HG02763 (cell line): ENCODE data around the gene CLEC1B.
"Not testable (repeated sequence)": the region's sequence is repeated elsewhere in the genome, so short reads cannot be mapped to it uniquely, and the experiment has no call there.

ENCODE experiments used
- ATAC-seq: cut with Tn5 transposase; IDR thresholded peaks from one replicate; pipeline ENCODE4 v1.9.1; 2021; ENCODE audit warnings: mild to moderate bottlenecking, moderate library complexity; ENCODE audit not compliant: unreplicated experiment

The CLEC1B gene

DNA sequence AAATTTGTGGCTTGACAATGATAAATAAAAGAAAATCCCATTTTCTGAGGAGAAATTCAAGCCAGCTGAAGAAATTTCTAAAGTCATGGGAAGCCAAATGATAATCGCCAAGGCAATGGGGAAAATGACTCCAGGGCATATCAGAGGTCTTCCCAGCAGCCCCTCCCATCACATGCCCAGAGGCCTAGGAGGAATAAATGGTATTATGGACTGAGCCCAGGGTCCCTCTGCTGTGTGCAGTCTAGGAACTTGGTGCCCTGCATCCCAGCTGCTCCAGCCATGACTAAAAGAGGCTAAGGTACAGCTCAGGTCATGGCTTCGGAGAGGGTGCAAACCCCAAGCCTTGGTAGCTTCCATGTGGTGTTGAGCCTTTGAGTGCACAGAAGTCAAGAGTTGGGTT is 23.3 kb downstream of the CLEC1B start:
- ATAC-seq: no peak

GRCh38 chr12:9974731-9975130 is 24.2 kb downstream of the CLEC1B start:
- not testable (repeated sequence) for ATAC-seq

DNA sequence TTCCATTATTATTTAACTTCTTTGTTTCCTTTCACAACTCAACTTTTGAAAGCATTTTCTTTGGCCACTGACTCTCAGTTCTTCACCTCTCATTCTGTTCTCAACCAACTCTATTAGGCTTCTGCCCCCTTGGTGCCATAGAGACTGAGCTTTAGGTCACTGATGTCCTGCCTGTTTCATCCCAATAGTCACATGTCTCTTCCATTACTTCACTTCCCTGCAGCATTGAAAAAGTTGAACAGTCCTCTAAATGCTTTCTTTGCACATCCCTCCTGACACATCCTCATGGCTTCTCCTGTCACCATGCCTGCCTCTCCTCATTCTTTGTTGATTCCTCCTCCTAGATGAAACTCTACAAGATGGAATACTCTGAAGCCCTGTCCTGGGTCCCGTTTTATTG is 25.0 kb downstream of the CLEC1B start:
- ATAC-seq: no peak

DNA sequence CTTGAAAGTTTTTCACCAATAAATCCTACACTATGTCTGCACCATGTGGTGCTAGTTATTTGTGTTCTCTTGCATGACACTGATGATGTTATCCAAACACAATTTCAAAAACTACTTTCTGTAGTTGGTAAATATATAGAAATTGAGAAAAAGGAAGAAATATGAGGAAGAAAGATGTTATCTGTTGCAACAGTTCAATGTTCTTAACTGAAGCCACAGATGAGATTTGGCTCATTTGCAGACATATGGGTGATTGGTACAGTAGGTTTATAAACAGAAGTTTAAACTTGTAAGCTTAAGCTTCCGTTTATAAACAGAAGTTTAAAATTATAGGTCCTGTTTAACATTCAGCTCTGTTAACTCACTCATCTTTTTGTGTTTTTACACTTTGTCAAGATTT is 27.7 kb downstream of the CLEC1B start, which contains the start of gene CLEC12A:
Gene CLEC12A (plus strand): TSS at position 229 of the 400 bp plus-strand sequence. CDS start 188 bp downstream, outside the sequence.
- no peak for ATAC-seq

- no peak for ATAC-seq
These were observed 29.2 kb downstream of the CLEC1B start for GRCh38 chr12:9969673-9970072.

- ATAC-seq: no peak
These were observed 37.0 kb downstream of the CLEC1B start for GRCh38 chr12:9961901-9962300.

GRCh38 chr12:9961106-9961505 is 37.8 kb downstream of the CLEC1B start:
- peak; percentile 50 for ATAC-seq

DNA sequence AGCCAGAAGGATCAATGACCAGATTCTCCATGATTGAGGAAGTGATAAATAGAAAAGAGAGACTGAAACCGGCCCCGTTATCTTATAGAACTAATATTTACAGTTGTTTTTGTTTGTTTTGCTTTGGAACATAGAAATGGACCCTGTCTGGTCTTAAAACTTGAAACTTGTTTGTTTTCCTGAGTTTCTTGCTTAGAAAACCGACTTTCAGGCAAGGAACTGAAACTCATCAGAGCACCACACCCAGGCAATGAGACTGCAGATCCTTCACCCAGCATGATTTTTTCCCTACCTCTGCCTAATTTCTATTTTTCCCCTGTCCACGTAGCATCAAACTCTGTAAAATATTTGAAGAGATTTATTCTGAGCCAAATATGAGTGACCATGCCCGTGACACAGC is 38.3 kb downstream of the CLEC1B start:
- ATAC-seq: no peak

DNA sequence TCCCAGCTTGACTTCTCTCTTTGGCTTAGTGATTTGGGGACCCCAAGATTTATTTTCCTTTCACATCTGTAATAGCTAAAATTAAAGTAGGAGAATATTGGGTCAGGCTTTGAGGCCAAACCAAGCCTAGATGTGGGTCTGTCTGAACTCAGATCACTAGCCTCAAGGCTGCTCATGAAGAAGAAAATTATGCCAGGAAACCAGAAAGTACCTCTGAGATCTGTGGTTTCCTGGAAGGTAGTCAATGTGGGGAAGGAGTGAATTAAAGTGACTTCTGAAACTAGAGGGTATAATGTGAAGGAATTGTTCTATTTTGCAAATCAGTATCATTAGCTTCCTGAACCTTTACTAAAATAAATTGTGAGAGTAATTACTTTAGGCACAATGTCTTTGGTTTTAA is 41.1 kb downstream of the CLEC1B start:
- no peak for ATAC-seq

- not testable (repeated sequence) for ATAC-seq
These were observed 45.8 kb downstream of the CLEC1B start for GRCh38 chr12:9952954-9953729.

DNA sequence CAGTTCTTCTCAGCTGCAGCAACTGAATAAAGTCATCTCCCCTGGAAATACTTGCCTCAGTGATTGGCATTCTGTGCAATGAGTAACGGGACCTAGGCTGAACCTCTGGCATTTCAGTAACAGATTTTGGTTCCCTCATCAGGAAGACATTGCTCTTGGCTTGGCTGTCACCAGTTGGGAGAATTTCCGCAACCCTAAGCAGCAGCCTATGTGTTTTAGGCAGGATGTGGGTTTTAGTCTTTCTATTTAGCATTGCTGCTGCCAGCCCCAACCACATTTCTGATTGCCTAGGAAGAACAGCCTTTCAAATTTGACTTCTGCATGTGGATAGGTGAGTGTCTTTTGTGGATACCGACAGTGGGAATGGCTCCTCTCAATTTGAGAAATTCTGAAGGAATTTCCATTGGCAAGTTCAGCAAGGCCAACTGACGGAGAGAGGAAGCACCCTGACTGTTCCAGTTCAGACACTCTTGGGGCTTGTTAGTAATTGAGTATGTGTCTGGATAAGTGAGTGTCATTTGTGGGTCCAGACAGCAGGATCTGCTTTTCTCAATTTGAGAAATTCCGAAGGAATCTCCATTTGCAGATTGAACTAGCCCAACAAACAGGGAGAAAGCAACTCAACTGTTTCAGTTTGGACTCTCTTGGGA is 47.8 kb downstream of the CLEC1B start:
- ATAC-seq: no peak

DNA sequence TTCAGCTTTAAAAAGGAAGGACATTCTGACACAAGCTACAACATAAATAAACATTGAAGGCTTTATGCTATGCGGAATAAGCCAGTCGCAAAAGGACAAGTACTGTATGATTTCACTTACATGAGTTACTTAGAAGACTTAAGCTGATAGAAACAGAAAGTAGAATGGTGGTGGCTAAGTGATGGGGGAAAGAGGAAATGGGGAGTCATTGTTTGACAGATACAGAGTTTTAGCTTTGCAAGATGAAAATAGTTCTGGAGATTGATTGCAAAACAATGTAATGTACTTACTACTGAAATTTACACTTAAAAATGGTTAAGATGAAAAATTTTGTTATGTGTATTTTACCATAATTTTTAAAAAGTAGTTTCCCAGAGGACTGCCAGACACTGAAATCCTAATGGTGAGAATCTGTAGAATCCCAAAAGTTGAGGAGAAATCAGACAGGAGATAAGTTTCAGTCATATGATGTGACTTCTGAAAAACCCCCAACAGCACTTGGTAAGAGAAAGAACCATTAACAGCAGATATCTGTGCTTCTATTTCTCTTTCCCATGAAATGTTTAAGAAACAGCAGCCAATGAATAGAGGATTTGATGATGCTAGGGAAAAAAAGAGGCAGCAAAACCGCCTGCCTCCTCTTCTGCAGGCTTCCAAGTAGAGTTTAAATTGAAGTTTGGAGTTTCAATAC is 50.2 kb downstream of the CLEC1B start:
- ATAC-seq: peak; percentile 92

DNA sequence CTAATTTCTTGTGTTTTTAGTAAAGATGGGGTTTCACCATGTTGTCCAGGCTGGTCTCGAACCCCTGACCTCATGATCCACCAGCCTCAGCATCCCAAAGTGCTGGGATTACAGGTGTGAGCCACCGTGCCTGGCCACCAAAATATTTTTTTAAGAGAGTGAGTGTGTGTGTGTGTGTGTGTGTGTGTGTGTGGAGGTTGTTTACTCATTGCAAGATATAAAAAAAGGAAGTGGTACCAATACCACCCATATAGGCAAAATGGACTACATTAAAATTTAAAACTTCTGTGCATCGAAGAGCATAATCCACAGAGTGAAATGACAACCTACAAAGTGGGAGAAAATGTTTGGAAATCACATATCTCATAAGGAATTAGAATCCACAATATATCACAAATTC is 51.2 kb downstream of the CLEC1B start:
- no peak for ATAC-seq

- no peak for ATAC-seq
These were observed 54.5 kb downstream of the CLEC1B start for GRCh38 chr12:9944391-9944790.

GRCh38 chr12:9943240-9943639 is 55.7 kb downstream of the CLEC1B start:
- no peak for ATAC-seq
